ENCODE measurements around the gene SERINC2. TPM values are rescaled to one million over a fixed set of nuclear protein-coding genes. Genes with fewer than 3 reads are reported as not detected.

The SERINC2 gene
- total RNA-seq: 7.6 and 8.4 TPM in 2 replicates

DNA sequence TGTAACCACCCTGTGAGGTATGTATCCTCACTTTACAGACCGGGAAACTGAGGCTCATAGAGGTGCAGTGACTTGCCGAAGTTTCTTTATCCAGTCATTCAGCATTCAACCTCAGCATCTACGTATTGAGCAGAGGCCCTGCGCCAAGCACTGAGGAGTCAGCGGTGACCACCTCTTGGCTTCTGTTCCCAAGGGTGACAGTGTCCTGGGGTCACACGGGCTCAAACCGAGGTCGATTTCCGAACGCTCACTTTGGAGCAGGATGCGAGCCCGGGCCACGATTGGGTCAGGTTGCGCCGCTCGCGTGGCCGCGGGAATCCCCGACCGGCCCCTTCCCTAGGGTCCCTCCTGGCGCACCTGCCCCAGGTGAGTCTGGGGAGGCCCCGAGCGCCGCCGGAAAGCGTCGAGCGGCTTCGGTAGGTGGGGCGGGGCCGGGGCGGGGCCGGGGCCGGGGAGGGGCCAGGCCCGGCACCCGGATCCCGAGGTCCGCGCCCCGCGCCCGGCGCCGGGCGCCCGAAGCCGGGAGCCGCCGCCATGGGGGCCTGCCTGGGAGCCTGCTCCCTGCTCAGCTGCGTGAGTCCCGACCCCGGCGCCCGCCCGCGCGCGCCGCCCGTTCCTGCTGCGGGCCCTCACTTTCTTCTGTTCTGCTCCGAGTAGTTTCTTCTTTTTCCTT, at the start of gene SERINC2:
Gene SERINC2 (plus strand): TSS at position 482 of the 673 bp plus-strand sequence. CDS start 53 bp downstream, at position 535.

DNA sequence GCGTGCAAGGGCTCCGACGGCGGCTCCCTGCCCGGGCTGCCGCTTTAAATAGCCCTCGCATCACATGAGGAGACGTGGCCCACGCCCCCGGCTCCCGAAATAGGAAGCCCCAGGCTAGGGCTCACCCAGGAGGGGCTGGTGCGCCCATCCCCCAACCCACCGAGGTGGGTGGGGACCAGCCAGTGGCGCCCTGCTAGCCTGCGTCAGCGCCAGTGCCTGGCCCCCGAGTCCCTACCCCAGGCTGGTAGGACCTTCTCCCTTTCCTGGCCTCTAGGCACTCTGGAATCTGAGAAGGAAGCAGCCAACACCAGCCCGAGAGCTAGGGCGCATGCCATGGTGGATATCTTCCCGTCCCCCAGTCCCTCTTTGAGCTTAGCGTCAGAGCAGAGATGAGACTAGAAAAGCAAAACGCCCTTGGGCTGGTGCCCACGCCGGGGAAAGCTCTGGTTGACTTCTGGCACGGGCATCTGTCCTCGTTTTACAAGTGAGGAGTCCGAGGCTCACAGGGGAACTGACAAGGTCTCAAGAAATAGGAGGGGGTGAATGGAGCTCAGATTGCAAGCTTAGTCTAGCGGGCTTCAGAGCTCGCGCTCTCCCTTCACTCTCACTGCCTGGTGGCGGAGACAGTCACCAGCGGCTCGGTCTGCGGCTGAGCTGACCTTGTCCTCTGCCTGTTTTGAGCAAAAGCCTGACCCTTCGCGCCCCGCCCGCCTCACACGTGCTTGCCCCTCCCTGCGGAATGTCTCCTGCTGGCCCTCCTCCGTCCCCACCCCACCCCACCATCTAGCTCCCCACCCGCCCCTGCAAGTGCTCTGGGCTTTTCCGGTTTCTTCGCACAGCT, 39.7 kb upstream of the SERINC2 start, which contains the start of gene FABP3:
Gene FABP3 (minus strand): TSS at position 21 of the 841 bp plus-strand sequence. CDS start 62 bp downstream, outside the sequence.

Other genes starting within 250 kb of the SERINC2 start
- gene NKAIN1, start 173.3 kb upstream of the SERINC2 start, total RNA-seq: not detected in 2 replicates
- gene SNRNP40, start 116.4 kb upstream of the SERINC2 start, total RNA-seq: 94.6 and 164 TPM in 2 replicates
- 39.1 and 50.0 TPM in 2 replicates for gene ZCCHC17, start 116.2 kb upstream of the SERINC2 start, total RNA-seq
- gene FABP3, start 40.1 kb upstream of the SERINC2 start, total RNA-seq: 52.1 and 186 TPM in 2 replicates
- 3.4 and 28.4 TPM in 2 replicates for gene TINAGL1, start 163.3 kb downstream of the SERINC2 start, total RNA-seq
- not detected in 2 replicates for gene HCRTR1, start 204.5 kb downstream of the SERINC2 start, total RNA-seq
- gene PEF1, start 231.7 kb downstream of the SERINC2 start, total RNA-seq: 70.4 and 81.7 TPM in 2 replicates